ENCODE measurements around the gene FGG.

The FGG gene

DNA sequence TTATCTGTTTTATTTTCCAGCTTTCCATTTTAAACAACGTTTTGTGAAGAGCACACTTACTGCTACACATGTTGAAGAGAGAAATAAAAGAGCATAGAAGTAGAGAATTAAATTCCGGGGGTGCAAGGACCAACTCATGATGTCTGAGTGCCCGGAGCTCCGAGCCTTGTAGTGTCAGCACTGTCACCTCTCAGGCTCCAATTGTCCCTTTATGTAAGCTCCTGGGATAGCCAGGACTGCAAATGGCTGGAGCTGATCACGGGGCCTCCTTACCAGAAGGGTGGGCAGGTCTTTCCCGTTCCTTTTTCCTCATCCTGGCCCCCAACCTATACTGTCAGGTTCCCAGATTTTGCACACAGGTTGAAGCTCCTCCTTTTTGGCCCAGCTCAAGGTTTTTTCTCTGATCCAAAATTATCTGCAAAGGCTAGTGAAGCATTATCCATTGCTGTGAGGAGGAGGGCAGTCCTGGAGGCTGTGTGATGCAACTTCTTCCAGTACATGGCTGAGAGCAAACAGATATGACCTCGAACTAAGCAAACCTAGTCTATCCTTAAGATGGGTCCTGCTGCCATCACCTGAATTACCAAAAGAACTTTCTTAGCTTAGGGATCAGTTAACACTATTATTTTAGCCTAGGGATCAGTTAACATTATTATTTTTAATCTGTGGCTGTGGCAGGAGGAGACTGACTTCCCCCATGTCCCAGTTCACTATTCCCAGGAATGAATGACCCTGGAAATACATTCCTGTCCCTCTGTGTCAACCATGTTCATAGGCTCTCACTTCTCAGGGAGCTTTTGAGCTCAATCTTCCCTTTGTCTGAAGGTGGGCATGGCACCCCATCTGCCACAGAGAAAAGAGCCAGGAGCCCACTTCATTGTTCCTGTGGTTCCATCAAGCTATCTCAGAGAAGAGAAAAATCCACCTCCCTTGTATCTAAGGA lies at the start of gene FGG:
Gene FGG, minus strand, starts transcription at position 185 of the 943 bp plus-strand sequence. Its CDS starts 47 bp downstream, at position 138.
- no peak for DNase-seq

DNA sequence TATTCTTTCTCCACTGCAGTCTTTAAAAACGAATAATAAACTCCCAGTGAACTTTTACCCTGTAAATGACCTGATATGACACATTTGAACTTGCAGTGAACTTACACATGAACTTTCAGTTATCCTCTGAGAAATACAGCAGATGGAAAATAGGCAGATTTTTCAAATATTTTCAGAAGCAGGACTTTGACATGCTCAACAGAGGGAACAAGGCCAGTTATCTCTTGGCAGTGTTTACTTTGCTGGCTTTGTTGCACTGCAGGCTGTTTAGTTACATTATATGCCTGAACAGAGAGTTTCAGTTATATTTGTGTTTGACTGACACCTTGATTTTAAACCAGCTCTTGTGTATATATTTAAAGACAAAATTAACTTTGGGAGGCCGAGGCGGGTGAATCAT lies 47.6 kb upstream of the FGG start:
- no peak for DNase-seq

DNA sequence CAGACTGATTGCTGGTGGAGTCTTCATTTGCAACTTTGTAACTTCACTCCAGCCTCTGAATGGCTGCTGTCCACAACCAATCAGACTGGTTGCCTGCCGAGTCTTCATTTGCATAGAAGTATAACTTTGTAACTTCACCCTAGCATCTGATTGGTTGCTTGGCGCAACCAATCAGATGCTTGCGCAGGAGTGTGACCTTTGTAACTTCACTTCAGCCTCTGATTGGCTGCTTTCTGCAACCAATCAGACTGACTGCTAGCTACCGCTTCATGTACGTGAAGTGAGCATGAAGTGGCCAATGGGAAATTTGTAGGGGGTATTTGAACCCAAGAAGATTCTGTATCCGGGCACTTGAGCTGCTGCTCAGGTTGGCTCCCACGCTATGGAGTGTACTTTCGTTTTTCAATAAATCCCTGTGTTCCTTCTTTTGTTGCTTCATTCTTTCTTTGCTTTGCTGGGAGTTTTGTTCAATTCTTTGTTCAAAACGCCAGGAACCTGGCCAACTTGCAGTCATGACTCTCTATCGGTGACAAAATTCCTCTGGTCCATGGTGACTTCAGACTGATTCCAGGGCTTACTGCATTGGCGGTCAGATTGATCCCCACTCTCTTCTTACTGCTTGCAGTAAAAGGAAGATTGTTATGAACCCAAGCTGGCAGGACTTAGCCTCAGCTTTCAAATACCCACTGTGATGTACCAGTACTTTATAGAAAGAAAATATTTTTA lies 46.4 kb upstream of the FGG start:
- no peak for DNase-seq

DNA sequence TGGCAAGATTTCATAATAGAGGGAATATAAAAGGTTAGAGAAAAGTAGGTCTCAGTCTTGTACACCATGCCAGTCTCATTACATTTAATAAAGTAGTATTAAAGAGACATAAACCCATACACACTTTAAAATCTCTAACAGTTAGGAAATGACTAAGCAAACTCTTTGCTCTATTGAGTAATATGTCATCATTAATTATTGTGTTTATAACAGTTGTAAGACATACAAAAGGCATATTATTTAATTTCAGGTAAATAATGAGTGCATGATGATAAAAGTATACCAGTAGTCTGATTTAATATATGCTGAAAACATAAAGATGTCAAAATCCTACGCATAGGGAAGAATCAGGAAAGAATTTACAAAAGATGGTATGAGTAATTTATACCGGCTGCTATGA lies 31.0 kb upstream of the FGG start:
- DNase-seq: no peak

DNA sequence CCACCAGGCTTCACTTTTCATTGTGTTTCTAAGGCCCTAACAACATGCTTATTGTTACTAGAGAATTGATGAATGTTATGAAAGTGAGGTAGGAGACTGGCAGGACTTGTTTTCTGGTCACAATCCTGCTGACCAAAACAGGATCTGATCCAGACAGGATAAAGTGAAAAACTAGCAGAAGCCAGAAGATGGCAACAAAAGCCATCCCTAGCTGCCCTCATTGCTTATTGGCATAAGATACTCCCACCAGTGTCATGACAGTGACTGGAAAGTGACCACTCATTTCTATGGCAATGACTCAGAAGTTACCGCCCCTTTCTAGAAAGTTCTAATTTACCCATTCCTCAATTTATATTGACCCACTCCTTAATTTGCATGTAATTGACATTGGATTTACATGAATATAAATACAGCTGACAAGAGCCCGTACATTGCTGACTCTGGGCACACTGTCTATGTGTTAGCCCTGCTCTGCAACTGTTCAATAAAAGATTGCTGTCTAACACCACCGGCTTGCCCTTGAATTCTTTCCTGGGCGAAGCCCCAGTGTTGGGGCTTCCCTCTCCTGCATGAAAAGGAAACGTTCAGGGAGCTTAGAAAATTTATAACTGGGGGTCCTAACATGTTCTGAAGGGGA lies 30.0 kb upstream of the FGG start:
- DNase-seq: no peak

DNA sequence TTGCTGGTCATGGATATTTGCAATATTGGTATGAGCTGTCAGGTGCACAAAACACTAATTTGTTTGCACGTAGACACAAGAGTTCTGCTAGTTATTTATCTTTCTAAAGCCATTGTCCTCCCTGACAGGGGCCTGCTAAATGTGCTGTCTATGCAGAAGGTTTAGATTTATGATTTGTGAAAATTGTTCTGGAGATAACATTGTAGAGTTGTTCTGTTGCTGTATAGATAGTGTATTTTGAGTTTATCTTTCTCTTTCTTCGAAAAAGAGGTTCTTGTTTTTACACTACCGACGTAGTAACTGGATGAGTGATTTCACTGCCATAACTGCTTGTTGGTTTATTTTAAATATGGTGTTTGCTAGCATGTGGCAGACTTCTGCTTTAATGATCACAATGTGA lies 28.5 kb upstream of the FGG start:
- DNase-seq: no peak

DNA sequence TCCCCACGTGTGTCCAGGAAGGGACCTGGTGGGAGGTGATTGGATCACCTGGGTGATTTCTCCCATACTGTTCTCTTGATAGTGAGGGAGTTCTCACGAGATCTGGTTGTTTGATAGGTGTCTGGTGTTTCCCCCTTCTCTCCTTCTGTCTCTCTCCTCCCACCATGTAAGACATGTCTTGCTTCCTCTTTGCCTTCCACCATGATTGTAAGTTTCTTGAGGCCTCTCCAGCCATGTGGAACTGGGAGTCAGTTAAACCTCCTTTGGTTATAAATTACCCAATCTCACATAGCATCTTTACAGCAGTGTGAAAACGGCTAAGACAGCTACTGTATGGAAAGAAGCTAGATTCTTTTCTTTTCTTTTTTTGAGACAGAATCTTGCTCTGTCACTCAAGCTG lies 21.6 kb upstream of the FGG start:
- DNase-seq: no peak

DNA sequence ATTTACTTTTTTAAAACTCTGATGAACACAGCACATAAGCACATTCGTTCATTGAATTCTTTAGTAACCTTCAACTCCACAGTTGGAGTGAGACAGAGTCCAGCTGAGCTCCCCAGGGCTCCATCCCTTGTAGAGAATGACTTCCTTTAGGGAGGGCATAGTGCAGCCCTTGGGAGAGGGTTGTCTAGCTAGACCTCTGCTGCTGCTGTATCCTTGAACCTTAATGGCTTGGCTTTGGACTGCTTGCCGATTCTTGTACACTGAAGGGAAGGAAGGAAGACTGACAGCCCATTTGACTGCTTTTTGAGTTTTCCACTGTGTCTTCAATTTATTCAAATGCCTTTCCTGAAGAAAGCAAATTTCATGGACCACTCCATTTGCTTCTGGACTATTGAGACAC lies 19.4 kb upstream of the FGG start:
- no peak for DNase-seq

DNA sequence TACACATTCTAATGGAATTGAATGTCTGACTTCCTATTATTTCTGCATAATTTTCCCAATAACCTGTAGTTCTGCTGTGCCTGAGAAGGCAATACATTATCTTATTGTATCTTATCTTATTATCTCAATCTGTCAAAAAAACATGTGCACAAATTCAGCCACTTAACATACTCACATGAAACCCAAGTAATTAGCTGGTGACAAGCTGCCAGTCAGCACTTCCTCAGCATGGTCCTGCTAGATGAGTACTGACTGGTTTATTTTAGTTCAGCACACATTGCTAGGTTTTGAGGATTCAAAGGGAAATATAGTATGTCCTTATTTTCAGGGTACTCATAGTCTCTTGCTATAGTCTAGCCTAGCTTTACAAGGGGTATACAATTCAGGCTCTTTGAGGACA lies 17.9 kb upstream of the FGG start:
- DNase-seq: no peak

DNA sequence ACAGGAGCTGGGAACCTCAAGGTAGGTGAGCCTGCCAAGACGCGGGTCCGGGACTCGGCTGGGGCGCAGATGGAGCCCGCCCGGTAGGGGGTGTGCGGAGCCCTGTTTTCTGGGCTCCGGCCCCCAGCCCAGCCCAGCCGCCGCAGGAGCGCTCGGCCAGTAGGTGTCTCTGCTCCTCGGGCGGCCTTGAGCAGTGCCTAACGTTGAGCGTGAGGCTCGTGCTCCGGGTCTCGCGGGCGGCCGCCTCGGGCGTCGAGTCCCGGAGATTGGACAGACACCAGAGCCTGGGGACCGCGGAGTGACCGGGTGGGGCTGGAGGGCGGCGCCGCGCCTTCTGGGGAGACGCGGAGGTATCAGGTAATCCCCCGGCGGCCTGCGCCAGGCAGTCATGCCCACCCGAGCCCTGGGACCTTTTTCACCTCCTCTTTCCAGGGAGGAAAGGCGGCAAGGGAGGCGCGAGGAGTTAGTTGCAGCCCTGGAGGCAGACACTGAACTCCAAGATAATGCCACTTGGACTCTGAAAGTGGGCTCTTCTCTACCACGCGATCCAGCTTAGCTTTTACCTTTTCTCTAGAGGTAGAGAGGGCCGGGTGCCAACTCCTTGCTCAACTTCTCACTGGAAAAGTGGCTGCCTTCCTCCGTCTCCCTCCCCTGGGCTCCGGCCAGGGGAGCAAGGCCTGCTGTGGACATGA lies 14.5 kb upstream of the FGG start:
- peak; percentile 35 for DNase-seq

DNA sequence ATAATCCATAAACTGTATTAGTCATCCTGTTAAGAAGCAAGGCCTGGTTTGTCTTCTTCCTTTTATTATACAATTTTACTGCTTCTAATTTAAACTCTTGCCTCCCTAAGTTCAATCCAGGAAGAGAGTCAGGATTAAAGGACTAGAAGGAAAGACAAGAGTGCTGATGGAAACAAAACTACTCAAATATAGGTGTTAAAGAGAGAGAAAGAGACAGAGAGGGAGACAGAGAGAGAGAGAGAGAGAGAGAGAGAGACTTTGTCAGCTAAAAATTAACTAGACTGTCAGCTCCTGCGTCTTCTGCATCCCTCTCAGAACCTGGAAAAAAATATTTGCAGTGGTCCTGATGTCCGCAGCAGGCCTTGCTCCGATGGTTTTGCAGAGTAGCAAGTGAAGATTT lies 13.5 kb upstream of the FGG start:
- DNase-seq: no peak

DNA sequence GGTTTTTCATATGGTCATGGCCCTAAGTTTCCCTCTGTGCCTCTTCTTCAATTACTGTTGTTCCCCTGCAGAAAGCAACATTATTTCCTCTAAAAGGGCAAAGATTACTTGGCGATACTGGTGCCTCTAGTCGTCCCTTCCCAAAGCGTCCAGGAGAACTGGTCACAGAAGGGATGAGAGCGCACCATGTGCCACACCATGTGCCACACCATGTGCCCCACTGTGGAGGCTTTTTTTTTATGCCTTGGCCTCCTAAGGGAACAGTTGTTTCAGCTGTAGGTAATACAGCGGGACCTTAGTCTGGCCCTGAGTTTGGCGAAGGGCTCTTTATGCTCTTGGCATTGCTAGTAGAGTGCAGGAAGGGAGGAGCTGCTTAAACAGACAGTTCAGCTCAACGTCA lies 11.5 kb upstream of the FGG start:
- no peak for DNase-seq

DNA sequence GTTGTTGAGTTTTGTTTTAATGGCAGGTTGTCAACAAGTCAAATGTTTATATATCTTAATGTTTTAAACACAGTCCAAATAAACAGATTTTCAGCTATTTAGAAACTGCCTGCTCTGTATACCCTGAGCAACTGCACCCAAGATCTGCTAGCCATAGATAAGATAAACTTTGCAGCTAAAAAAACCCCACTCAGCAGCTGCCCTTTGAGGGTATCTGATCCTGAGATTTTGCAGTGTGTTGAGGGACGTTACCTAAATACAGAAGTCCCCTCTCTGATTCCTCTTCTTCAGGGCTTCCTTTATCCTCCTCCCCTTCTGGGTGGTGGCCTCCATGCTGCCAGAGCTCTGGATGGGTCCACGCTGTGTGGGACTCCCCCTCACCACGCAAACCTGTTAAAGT lies 11.0 kb upstream of the FGG start:
- DNase-seq: no peak

DNA sequence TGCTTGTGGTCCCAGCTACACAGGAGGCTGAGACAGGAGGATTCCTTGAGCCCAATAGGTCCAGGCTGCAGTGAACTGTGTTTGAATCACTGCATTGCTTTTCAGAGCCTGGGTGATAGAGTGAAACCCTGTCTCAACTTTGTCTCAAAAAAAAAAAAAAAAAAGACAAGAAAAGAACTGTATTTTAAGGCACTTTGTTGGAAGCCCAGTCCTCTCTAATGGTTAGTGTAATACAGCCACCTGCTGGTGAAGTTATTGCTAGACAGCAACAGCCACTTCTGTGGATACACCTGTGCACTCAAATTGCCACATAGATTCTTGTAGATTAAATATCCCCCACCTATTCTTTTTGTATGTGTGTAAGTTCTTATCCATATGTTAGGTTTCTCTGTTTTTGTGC lies 10.1 kb upstream of the FGG start:
- no peak for DNase-seq

DNA sequence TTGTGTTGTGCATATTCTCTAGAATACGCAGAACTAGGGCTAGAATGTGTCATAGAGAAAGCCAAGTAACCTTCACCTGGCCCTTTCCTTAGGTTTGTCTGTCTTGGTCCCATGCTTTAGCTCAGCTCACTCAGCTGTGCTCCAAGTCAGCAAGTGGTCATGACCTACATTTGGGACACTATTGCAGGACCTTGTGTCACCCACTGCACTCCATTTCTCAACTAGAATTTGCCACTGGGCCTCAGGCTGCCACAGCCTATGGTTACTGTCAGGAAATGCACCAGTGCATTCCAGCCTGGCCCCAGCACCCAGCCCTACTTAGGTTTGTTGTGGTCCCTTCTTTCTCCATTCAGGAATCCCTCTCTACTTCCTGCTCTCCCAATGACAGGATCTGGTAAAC lies 7.7 kb upstream of the FGG start:
- DNase-seq: no peak

DNA sequence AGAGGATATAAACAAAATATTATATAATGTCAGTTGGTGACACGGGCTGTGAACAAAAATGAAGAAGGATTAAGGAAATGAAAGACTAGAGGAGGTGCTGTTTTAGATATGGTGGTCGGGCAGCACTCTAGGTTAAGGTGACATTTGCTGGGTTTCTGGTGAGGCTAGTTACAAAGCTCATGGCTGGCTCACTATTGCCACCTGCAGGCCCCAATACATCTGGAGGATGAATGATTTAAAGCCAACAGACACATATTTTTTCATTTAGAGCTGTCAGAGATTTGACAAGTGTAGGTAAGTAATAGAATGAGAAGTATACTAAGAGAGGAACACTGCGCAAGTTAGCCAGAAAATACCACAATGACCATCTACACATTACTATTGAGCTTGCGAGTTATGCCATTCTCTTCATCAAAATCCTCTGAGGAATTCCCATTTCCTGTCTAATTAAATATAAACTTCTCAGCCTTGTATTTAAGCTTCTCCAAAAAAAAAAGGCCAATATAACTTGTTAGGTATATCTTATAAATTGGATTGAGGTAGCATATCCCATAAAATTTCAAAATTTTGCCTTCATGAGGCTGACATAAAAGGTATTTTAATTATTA lies 6.4 kb upstream of the FGG start:
- no peak for DNase-seq

DNA sequence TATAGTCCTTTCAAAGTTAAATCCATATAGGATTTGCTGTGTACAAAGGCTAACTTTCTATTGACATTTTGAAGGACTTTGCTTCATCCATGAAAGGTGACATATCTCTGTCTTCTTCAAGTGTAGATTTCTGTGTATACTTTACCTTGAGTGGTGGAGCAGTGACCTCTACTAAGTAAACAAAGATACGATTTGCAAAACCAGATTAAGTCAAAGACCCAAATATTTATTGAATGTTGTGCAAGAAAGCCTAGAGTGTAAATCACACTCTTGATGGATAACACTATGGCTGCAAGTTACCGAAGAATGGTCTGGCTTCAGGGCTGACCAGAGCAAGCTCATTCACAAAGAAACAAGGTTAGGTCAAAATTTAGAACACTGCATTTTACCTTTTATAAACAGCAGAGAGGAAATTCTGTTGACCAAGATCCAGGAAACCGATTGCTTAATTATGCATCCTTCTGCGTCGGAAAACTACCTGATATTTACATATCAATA lies 5.4 kb upstream of the FGG start:
- DNase-seq: no peak

DNA sequence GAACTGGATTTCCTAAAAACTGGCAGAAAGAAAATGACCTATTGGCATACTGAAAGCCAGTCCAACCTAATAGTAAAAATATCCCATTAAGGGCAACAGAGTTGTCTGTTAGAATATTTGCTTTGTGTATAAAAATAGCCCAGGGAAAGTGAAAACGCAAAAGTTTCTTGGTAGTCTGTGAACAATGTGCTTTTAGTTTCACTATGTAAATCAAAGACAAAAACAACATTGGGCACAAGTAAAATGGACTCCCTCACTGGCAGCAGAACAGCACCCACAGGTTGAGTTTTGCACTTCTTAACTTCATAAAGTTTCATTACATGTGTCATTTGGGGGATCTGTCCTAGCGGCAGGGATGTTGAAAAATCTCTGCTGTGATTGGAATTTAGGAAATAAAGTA lies 4.3 kb upstream of the FGG start:
- DNase-seq: no peak

DNA sequence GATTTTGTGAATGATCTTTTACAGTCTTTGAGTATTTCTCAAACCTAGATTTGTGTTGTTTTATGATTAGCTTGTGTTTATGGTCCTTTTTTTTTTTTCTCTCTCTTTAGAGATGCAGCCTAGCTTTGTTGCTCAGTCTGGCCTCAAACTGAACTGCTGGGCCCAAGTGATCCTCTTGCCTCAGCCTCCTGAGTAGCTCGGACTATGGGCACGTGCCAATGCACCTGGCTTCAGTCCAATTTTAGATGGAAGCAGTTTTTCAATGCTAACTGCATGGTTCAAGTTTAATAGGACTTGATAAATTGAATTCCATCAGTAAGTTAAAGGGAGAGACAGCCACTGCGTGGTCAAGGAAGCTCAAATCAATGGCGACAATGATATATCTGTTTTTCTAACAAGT lies 3.8 kb upstream of the FGG start:
- no peak for DNase-seq

DNA sequence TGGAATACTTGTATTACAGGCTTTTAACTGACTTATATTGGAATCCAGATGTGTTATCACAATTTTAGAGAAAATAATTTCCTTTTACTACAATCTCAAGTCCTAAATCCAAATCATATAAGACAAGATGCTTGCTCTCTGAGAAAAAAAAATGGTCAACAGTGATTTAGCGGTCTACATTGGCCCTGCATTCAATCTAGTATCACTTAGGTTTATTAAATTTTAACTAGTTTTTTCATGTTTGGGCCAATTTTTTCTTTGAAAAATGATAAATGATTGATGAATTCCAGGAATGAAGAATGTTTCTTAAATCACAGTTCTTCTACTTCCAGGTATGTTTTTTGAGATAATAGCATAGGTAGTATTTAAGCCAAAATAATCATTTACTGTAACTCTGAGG lies 2.8 kb upstream of the FGG start:
- no peak for DNase-seq

DNA sequence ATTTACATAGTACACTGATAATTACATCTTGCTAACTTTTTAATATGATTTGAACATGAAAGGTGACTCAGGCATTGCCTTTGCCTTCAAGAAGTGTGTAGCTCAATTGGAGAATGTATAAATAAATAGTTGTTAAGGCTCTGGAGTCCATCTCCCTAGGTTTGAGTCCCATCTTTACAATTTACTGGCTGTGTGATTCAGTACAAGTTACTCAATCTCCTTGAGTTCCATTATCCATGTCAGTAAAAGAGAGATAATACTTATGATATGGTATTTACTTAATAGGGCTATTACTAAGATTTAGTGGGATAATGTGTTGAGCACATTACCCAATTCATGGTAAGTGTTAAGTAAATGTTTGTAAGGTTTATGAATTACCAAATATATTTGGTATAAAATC lies 1.9 kb upstream of the FGG start:
- no peak for DNase-seq

DNA sequence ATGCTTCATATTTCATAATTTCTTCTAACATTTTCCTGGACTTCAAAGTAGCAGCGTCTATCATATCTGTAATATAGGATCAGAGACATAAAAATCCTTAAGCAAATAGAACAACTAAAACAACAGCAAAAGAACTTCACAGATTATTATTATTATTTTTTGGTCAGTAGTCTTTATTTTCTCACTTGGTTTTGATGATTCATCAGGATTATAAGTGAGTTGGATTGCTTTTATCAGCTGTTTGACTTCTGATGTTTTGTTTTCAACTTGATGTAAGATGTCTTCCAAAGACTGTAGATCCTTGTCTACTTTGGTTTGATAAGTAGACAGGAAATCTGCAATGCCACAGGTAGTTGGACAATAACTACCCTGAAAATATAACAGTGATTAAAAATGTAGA lies 623 bp downstream of the FGG start:
- DNase-seq: no peak

DNA sequence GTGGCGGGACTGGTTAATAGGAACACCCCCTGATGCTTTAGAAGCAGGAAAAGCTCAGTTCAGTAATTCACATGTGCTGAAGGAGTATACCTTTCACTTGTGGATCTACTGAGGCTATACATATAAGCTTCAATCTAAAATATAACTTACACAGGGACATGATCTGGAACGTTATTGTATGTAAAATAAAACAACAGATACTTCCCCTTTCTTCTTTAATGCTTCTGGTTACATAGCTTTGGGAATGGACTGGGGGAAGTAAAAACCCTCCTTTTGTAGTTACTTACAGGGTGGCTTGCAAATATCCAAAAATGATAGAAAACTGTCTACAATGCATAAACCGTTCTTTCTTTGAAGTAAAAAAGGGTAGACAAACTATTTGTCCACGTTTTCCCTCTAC lies 1.9 kb downstream of the FGG start:
- no peak for DNase-seq
